OCI-LY7 (cell line): ENCODE data around the gene PEX5L.

ENCODE experiments used
- CTCF ChIP-seq: fragments of 200-600 bp; sonication (generic); conservative IDR thresholded peaks from 2 replicates; pipeline ENCODE4 v1.5.1; 2014; ENCODE audit warnings: mild to moderate bottlenecking, antibody characterized with exemption, low read length, moderate library complexity, mixed read lengths
- EZH2phosphoT487 ChIP-seq: fragments of 200-600 bp; sonication (generic); IDR thresholded peaks from 2 replicates; pipeline ENCODE4 v1.6.1; 2018; ENCODE audit warnings: low read depth, borderline replicate concordance, mild to moderate bottlenecking, mixed run types, antibody characterized with exemption, low read length, moderate library complexity, mixed read lengths

DNA sequence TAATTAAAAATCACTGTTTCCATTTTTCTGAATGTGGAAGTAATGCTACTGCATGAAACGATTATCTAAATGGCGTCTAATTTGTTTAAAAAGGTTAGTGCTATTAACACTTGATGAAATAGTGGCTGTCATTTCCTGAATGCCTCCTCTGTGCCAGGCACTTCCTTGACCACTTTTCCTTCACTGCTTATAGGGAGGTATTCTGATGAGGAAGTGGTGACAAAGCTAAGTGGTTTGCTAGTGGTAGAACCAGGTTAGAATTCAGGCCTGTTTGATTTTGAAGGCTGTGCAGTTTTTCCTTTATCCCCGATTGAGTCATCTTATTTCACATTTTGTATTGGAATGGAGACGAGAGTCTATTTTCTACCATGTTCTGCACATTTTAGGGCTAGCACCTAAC, 264.9 kb downstream of the PEX5L start:
- TF ChIP-seq CTCF (no peak), EZH2phosphoT487 (no peak)
